Activated naive CD8-positive, alpha-beta T cell treated with anti-CD3 and anti-CD28 coated beads, Interleukin-2, amount 50 U/mL, for 16 hours (primary cell): Measurements from ENCODE around the gene NRXN3.

Experiments used
- DNase-seq: peaks from one replicate; pipeline ENCODE4 v3.0.0-alpha.2; 2020; ENCODE audit warnings: low read depth, low spot score

Gene NRXN3

DNA sequence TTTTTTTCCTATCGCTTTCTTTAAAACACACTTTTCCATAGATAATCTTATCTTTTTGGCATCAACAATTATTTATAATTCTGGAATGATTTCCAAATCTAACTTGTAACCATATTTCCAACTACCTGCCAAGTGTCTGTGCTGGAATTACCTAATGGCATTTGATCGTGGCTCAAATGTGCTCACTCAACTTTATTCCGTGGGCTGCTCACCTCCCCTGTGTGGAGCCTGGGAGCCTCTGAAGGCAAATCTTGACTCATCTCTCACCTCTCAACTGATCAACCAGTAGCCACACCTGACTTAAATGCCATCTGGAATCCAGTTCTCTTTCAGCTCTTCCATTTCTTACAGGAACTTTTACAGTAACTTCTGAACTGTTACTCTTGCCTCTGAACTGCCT is 1432.6 kb downstream of the NRXN3 start:
- DNase-seq = no peak

DNA sequence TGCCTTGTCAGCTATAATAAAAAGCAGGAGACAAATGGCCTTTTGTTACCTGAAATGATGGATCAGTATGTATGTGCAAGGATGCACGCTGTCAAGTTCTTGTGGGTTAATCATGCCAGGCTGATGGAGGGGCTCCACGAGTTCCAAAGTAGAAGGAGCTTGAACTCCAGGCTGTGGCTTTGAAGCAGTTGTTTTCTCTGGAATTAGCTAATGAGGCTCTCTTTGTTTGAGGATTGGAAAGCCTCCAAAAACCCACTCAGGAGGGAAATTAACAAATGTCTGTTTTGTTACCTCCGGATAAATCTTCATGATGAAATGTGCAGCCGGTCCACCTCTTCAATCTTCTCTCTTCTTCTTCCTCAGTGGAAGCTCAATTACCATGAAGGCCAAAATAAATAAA is 1435.7 kb downstream of the NRXN3 start:
- DNase-seq = no peak

DNA sequence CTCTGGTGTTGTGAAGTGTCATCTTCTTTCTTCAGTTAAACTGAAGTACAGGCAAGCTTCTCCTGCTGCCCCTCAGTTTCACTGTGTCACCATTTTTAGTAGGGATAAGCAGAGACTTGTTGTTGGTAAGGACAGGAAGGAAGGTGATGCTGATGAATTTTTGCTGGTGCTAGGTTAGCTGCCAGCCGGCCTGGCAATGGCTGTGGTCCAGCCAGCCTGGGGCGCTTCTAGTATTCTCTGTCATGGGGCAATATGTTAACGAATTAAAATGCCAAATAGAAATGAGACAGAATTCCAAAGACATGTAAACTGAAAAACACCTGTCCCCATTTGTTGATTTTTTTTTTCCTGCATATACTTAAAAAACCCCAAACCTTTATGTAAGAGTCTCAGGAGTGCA is 1438.3 kb downstream of the NRXN3 start:
- DNase-seq = no peak

DNA sequence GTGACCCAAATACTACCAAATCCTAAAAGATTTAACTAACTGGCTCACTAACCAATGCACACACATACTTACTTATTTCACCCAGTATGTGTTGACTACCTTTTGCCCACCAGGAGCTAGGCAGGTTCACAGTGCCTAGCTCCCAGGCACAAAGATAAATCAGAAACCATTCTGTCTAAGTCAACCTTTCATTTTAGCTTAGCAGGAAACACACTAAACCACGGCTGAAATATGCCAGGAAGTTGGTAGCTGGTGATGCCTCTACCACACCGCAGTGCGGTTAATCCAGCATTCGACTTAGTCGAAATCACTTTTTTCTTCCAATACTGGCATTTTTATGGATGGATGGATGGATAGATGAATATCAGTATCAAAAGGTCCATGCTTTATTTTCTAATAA is 1443.5 kb downstream of the NRXN3 start:
- DNase-seq = no peak

DNA sequence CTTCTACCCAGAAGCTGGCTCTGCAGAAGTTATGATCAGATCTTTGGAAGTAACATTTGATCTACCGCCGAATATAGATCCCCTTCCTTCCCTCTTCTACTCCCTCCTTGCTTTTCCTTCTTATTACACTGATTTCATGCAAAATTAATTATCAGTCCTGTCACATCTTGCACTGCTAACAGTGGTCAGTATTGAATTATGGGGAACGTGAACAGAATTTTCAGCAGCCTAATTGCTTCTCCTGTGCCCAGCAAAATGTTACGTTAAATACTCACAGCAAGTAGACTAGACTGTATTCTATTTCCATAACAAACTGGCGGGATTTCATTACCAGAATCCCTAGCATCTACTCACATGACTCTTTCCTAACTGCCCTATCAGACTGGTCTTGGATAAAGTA is 1444.3 kb downstream of the NRXN3 start:
- DNase-seq = no peak

DNA sequence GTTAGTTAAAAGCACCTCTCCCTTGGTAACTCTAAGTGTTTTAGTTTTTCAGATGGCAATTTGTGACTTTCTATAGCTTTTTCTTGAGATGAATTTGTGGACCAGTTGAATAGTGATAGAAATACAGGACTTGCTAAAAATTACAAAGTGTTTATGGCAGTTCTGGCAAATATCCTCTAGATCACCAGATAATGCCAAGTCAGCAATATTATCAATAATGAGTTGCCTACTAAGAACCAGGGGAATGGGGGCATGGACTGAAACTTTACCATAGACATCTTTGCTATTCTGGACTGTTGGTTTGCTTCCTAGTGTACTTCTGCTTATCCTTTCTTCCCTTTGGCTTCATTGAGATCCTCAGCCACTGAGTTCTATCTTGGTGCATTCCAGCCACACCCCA is 1456.9 kb downstream of the NRXN3 start:
- DNase-seq = no peak

DNA sequence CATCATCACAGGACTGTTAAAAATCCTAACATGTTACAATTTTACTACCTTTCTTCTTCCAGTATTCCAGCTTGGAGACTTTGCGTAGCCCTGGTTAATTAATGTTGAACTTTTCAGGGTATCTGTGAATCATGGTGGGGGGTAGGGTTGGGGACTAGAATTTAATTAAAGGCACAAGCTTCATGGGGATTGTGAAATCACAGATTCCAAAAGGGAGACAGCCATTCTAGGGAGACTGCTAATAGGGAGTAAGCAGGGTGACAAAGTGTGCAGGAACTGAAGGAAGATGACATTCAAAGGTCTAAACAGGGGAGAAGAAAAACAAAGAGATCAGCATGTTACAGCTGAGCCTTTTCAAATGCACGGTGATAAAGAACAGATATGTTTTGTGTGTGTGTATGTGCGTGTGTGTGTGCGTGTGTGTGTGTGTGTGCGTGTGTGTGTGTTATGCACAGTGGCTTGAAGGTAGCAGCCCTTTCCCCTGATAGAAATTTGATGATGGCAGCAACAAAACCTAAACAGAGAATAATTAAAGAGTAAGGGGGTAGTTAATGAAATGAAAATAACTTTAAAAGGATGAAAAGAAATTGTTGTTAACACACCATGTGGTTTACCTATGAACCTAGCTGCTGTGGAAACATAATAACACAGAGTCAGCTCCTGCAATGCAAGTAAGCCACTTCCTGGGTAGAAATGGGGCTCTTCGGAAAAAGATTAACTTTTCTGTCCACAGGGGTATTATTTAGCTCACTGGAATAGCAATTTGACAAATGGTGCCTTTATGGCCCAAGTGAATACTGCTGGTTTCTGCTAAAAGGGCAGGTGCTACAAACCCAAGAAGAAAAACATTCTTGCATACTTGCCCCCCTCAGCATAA is 1459.5 kb downstream of the NRXN3 start:
- no peak for DNase-seq

DNA sequence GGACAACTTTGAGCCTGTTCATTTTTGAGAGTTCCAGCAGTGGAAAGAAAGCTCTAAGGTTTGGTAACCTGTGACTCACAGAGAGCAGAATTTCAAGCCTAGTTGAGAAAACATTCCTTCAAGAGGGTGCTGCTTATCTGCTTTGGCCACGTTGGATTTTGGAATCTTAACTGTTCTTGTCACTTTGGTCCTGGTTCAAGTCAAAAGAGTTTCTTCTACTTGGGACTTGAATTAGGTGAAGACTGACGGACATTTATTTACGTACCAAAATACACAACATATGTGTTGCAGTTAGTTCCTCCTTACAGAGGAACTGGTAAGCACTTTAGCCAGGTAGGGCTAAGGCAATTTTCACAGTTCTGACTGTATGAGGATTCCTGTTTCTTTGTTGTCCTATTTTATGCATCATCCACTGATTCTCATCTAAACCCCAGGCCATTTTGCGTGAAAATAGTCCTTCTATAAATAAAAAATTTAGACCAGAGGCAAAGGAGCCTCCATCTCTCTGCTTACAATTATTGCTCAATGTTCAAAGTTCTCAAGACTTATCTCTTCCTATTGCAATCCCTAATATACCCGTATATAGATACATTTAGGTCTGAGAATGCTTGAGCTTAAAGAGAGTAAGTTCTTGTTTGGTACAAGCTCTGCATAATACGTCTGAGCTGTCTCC is 1460.3 kb downstream of the NRXN3 start:
- DNase-seq = no peak

DNA sequence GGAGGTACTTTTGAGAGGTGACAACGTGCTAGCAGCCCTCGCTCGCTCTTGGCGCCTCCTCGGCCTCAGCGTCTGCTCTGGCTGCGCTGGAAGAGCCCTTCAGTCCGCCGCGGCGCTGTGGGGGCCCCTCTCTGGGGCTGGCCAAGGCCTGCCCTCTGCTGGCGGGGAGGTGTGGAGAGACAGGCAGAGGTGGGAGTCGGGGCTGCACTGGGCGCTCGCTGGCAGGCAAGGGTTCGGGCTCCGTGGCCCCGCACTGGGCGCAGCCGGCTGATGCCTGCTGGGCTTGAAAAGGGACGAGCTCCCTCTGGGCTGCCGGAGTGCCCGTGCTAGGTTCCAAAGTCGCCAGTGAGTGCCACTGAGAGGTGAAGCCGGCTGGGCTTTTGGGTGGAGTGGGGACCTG is 1461.1 kb downstream of the NRXN3 start:
- no peak for DNase-seq

DNA sequence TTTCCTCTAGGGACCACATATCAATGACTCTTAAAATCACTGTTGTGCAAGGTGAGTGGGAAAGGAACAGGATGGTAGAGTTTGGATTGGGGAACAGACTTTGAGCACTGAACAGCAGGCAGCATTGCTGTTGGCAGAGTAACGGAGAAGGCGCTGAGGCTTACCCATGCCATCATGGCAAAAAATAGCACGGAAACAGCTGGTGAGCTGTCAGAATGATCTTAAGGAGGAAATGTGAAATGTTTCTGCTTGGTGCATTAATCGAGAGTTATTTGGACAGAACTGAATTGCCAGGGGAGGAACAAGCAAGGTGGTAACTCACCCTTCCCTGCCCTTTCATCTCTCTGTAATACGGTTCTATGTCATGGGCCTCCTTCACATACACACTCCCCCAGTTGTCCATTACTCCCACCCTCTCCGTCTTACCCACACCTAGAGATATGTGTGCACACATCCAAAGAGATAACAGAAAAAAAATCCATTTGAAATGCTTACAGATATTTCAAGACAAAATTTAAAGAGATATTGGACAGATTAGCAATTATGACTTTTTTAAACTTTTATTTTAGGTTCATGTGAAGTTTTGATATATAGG is 1468.6 kb downstream of the NRXN3 start:
- no peak for DNase-seq

DNA sequence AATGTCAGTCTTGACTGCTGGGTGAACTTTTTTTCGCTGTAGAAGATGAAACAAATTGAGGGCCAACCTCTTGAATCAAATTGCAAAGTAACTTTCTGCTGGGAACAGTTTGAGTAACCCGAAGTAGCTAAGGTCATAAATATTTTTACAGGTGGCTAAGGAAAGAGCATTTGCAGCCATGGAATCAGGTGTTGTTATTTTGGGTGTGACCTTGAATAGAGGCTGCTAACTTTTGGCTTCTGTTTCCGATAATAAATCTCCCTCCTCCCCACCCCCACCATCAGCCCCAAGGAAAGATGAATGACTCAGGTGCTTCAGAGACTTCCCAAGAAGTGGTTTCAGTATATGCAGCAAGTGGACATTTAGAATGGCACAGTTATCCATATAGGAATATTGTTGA is 1469.4 kb downstream of the NRXN3 start:
- no peak for DNase-seq

DNA sequence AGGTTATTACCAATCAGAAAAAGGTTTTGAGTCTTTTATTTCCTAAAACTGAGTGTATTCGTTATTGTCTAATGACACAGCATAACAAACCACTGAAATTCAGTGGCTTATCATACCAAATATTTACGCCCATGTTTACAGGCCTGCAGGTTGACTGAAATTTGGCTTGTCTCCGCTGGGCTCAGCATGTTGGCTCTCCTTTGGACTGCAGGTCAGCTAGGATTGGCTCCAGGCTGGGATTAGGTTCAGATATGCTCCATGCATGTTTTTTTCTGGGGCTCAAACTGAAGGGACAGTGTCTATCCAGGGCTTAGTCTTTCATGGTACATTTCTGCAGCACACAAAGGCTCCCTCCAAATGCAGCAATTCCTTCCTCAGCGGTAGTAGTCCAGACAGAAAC is 1471.2 kb downstream of the NRXN3 start:
- no peak for DNase-seq

DNA sequence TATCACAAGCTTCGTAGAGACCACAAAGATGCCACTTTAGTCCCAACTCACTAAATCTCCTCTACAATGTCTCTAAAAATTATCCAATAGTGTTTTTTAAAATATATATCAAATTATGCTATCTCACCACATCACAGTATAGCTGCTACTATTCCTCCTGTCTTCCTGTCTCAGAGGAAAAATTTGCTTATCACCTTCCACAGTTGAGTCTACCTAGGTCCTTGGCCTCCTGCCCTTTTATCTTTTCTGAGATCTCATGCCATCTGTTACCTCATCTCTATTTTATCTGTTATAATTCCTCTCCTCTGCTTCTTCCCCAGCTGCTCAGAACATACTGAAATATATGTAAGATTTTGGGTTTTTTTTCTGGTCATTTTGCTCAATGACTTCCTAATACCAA is 1473.0 kb downstream of the NRXN3 start:
- DNase-seq = no peak

DNA sequence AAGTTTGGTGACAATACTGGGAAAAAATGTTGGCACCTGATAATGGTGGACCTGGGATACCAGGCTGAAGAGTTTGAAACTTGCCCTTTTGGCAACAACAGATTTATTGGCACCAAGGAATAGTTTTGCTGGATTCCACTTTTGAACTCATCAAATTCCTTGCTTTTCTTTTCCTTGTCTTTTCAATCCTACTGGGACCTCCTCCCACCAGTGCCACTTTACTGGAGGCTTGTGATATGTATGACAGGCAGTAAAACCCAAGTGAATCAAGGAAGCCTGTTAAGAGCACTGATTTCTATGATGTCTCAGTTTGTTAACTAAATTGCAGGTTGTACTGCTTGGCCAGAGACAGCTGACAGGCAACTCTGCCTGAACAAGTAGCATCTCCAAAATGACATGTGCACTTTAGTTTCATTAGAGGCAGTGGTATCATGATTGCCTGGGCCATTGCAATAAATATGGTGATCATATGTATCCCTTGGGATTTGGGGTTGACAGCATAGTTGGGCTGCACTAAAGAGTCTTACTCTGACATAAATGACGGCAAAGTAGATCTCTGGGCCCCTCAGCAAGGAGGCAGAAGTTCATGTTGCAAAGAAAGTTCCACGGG is 1475.7 kb downstream of the NRXN3 start:
- no peak for DNase-seq

DNA sequence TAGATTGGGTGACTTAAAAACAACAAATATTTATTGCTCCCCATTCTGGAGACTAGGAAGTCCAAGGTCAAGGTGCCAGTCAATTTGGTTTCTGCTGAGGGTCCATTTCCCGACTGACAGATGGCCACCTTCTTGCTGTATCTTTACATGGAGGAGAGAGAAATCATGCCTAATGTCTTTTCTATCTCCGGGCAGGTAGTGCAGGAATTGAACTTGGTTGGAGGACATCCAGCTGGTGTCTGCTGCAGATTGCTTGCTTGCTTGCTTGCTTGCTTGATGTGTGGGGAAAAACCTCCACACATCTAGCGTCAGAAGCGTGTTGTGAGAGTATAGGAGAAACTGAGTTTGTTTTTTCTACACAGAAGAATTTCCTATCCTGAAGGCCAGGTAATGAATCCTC is 1479.7 kb downstream of the NRXN3 start:
- DNase-seq = no peak

DNA sequence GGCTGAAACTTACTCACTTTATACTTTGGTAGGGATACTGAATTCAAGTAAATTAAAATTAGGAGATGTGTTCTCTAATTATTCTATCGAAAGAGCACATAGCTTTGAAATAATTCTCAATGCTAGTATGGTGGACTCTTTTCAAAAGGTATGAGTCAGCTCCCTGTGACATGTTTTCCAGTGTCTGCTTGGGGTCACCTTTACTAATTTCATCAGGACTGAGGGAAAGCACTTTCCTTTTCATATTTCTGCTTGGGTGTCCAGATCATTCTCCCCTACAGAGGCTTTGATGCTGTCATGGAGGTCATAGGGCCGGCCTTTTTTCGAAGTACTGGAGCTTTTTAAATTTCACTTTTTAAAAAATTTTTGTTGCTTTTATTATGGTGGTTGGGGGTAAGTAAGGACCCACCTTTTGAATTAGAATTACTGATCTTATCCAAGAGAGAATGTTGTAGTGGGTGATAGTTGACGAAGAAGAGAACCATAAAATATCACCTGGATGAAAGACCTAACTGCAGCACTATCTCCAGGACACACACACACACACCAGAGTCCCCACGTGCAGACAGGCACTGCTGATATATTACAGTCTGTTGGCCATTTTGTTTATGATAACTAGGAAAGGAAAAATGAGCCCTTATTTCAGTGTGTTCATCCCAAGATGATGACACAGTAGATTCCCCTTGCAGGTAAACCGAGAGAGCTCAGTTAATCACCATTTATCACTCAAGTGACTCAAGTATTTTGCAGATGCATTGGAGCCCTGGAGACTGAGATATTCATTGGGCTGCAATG is 1482.5 kb downstream of the NRXN3 start:
- DNase-seq = no peak

DNA sequence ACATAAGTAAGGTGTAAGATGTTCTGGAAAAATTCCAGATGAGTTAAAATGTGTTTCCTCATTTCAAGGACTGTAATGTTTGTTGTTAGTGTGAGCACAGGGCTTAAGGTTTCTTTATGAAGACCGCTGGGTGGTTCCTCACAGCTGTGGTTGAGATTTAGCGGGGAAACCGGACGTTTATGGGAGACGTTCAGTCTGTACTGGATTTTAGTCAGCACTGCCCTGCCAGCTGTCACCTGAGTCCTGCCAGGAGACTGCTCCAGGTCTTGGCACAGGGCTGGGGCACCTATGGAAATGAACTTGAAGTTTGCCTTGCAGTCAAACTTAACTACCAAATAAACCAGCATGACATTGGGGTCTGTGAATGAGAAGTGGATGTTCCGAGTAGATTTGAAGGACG is 1485.9 kb downstream of the NRXN3 start:
- no peak for DNase-seq

DNA sequence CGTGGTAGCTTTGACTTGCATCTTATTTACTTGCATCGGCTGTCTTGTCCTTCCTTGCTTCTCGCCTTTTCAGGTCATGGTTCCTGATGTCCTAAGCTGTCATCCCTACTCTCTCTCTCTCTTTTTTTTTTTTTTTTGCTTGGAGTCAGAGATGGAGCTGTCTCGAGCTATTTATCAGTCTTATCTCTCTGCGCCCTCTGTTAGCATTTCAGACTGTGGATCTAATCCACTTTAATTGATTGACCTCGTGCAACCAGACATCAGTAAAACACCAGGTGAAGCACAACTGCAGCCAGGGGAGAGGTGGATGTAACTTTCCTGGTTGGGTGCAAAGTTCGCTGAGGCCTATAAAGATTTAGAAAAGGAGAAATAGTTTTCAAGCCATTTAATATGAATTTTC is 1486.3 kb downstream of the NRXN3 start:
- DNase-seq = no peak

DNA sequence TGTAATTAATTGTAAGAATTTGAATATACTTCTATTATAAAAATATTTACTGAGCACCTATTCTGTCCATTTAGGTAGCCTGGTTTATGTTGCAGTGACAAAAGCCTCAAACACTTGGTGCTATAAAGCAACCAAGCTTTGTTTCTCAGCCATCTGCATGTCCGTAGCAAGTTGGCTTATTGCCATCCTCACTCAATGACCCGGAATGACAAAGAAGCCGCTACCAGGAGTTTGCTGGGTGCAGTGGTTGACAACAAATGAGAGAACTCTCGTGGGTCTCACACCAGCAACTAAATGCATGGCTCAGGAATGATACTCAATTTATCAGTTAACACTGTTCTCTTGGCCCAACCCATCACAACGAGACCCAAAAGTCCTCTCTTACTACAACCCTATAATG is 1488.0 kb downstream of the NRXN3 start:
- no peak for DNase-seq

DNA sequence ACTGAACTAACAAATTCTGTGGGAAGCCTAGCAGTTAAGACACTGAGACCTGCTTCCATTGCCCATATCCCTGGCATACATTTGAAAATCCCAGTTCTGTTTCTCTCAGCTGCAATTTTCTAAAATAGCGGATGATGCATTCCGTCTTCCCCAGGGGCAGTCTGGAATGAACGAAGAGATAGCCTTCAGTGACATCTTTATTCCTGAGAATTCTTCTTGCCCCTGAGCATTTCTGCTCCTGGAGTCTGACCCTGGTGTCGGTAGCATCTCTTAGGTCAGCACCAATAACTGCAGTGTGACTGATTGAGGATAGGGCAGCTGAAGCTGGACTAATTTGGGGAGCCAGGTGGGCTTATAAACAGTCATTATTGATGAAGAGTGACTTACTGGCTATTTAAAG is 1488.6 kb downstream of the NRXN3 start:
- no peak for DNase-seq

DNA sequence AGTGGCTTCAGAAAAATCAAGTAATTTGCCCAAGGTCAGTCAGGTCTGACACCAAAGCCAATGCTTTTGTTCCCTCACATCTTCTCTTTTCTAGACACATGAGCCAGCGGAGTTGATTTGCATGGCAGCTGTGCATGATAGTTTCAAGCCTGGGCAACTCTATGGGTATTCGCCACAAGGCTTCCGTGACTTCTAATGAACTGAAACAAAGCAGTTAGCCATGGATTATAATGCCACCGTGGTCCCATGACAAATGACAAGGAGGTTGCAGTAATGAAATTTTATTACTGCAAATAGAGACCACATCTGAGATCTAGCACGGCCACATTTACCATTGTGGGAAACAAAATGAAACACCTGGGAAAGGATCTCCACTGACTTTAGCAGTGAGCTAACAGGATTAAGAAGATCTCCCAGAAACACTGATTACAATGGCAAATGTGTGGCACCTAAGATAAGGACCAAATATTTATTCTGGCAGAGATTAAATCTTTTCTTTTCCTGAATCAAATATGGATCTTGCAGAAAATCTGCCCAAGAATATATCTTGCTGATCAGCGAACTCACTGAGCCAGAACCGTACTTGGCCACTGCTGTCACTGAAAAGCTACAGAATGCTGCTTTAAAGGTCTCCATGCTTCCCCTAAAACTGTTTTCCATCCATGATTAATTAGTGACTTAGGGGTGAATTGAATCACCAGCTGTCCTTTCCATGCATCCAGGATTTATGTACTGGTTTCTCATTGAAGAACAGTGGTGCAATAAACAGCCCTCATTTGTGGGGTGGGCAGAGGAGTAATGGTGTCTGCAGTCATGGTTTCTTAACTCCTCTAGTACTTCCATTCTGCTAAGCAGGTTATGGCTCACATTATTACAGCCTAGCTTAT is 1490.1 kb downstream of the NRXN3 start:
- no peak for DNase-seq
